K562 (cell line): ENCODE data around the gene PRSS57. TPM values are rescaled to one million over a fixed set of nuclear protein-coding genes. Genes with fewer than 3 reads are reported as not detected.
"Not testable (repeated sequence)": the region's sequence is repeated elsewhere in the genome, so short reads cannot be mapped to it uniquely, and the experiment has no call there.

ENCODE experiments used
- ATAC-seq: fragments of 200-7000 bp; cut with Tn5 transposase; 3 replicates; pipeline ENCODE4 v1.9.1; 2020; ENCODE audit warnings: moderate library complexity
- BruUV-seq: library from RNA; stranded (reverse); fragments of 400-500 nt; replicated peaks from 2 replicates; lab custom pipeline; 2021; lab: Mats Ljungman, UMichigan
- CTCF ChIA-PET: fragments of 300-600 bp; formaldehyde crosslinking; extraction: SDS; loops from one replicate; lab custom pipeline; 2021; ENCODE audit warnings: low intra/inter-chr PET ratio; lab: Yijun Ruan, JAX
- POLR2A ChIA-PET: fragments of 300-600, 350-650 bp; sonication (Branson Sonifier 250); formaldehyde crosslinking; extraction: SDS; loops from one replicate; lab custom pipeline; 2021; ENCODE audit warnings: antibody characterized with exemption, inconsistent platforms; lab: Yijun Ruan, JAX
- DNase-seq, 4 experiments: peaks; one replicate each; pipeline versions ENCODE4 v3.0.0 to v3.0.0-alpha.2; 2011 to 2018; ENCODE audit warnings: low spot score in 3 of 4, mixed read lengths in 3 of 4; ENCODE audit errors: extremely low read depth in 1 of 4
- FAIRE-seq: peaks from 2 replicates; lab custom pipeline; 2011; peaks lifted over from hg19 to GRCh38; lab: Jason Lieb, UNC
- H2AFZ ChIP-seq: 2 replicates; pipeline ENCODE4 v1.6.0; 2011; ENCODE audit warnings: low read depth, low read length, control low read depth, inconsistent platforms
- H3K27ac ChIP-seq: fragments of 200-600 bp; 3 replicates; pipeline ENCODE4 v1.8.0; 2011; ENCODE audit warnings: low read depth, mild to moderate bottlenecking, control low read depth, inconsistent platforms, low read length, moderate library complexity, mixed read lengths; ENCODE audit errors: extremely low read depth
- H3K27me3 ChIP-seq, 2 experiments: fragments of 300-600 bp in 1 of 2; 2 replicates in 1 of 2; 3 replicates in 1 of 2; pipeline versions ENCODE4 v1.6.0 to v1.8.0; 2011; ENCODE audit warnings: inconsistent platforms in 2 of 2, low read length in 2 of 2, mild to moderate bottlenecking in 1 of 2, mixed read lengths in 1 of 2, moderate library complexity in 1 of 2; ENCODE audit not compliant: control insufficient read depth in 2 of 2, insufficient read depth in 2 of 2
- H3K36me3 ChIP-seq: fragments of 300-600 bp; 3 replicates; pipeline ENCODE4 v1.8.0; 2011; ENCODE audit warnings: mild to moderate bottlenecking, low read length, inconsistent platforms; ENCODE audit not compliant: control insufficient read depth, insufficient read depth
- H3K4me1 ChIP-seq, 2 experiments: fragments of 200-600 bp in 1 of 2; replicated peaks in 1 of 2; 2 replicates in 1 of 2; 3 replicates in 1 of 2; pipeline versions ENCODE4 v1.5.1 to v1.8.0; 2011; ENCODE audit warnings: inconsistent platforms in 2 of 2, low read length in 2 of 2, mild to moderate bottlenecking in 1 of 2, mixed read lengths in 1 of 2, moderate library complexity in 1 of 2; ENCODE audit not compliant: control insufficient read depth in 2 of 2, insufficient read depth in 2 of 2
- H3K4me2 ChIP-seq: 2 replicates; pipeline ENCODE4 v1.6.1; 2011; ENCODE audit warnings: low read length, control low read depth, inconsistent platforms, mixed read lengths; ENCODE audit not compliant: insufficient read depth
- H3K4me3 ChIP-seq: fragments of 200-600 bp; sonication (generic), shearing (Covaris generic); 2 replicates; pipeline ENCODE4 v1.5.1; 2016; ENCODE audit warnings: control low read depth, inconsistent platforms
- H3K79me2 ChIP-seq: fragments of 200-600 bp; 3 replicates; pipeline ENCODE4 v1.8.0; 2011; ENCODE audit warnings: low read length, inconsistent platforms; ENCODE audit not compliant: control insufficient read depth, insufficient read depth
- H3K9ac ChIP-seq, 2 experiments: 2 replicates each; pipeline versions ENCODE4 v1.6.0 to v1.6.1; 2011; ENCODE audit warnings: low read depth in 2 of 2, low read length in 2 of 2, control low read depth in 1 of 2, inconsistent platforms in 1 of 2, mild to moderate bottlenecking in 1 of 2, mixed read lengths in 1 of 2; ENCODE audit not compliant: insufficient read depth in 1 of 2
- H3K9me1 ChIP-seq: one replicate; pipeline ENCODE4 v1.6.0; 2011; ENCODE audit warnings: inconsistent platforms, mild to moderate bottlenecking, low read length, moderate library complexity; ENCODE audit not compliant: control insufficient read depth, insufficient read depth
- H3K9me3 ChIP-seq: replicated peaks from 2 replicates; pipeline ENCODE4 v1.5.1; 2011; ENCODE audit warnings: low read depth, low read length, inconsistent platforms; ENCODE audit not compliant: control insufficient read depth, insufficient read depth
- H4K20me1 ChIP-seq: replicated peaks from 2 replicates; pipeline ENCODE4 v1.6.1; 2011; ENCODE audit warnings: low read length, inconsistent platforms, mixed read lengths; ENCODE audit not compliant: control insufficient read depth, insufficient read depth
- CBFA2T3 ChIP-seq: fragments of 450-650 bp; IDR thresholded peaks from 2 replicates; pipeline ENCODE4 v1.6.1; 2017
- CREM ChIP-seq: IDR thresholded peaks from 2 replicates; pipeline ENCODE4 v1.6.1; 2014; ENCODE audit warnings: antibody characterized with exemption, low read depth
- CTBP1 ChIP-seq: fragments of 450-650 bp; IDR thresholded peaks from 2 replicates; pipeline ENCODE4 v1.6.1; 2016; ENCODE audit warnings: borderline replicate concordance
- CXXC5 ChIP-seq: fragments of 250-450 bp; sonication (Bioruptor Pico); IDR thresholded peaks from 2 replicates; pipeline ENCODE4 v1.8.0; 2022; ENCODE audit warnings: inconsistent platforms, mild to moderate bottlenecking, moderate library complexity
- EP300 ChIP-seq: IDR thresholded peaks from 2 replicates; pipeline ENCODE4 v1.6.1; 2012; ENCODE audit warnings: low read length, improper control_type of control experiment
- FOXJ2 ChIP-seq: fragments of 200-800 bp; sonication (Bioruptor generic); IDR thresholded peaks from 2 replicates; pipeline ENCODE4 v1.6.1; 2016; ENCODE audit warnings: missing genetic modification characterization, missing compliant biosample characterization
- JUND ChIP-seq, 2 experiments: IDR thresholded peaks; 2 replicates in 1 of 2; 3 replicates in 1 of 2; pipeline ENCODE4 v1.6.1; 2011; ENCODE audit warnings: borderline replicate concordance in 2 of 2, low read depth in 2 of 2, low read length in 2 of 2, improper control_type of control experiment in 1 of 2, missing biosample characterization in 1 of 2, missing genetic modification characterization in 1 of 2, missing genetic modification reagents in 1 of 2
- L3MBTL2 ChIP-seq: fragments of 450-650 bp; IDR thresholded peaks from 2 replicates; pipeline ENCODE4 v1.6.1; 2016; ENCODE audit warnings: mild to moderate bottlenecking, moderate library complexity
- MAZ ChIP-seq, 2 experiments: fragments of 450-650 bp in 1 of 2; sonication (generic) in 1 of 2; formaldehyde crosslinking; IDR thresholded peaks in 1 of 2; conservative IDR thresholded peaks in 1 of 2; 2 replicates each; pipeline versions ENCODE4 v1.4.0 to v1.5.0; 2020; ENCODE audit warnings: mild to moderate bottlenecking in 1 of 2, missing genetic modification reagents in 1 of 2
- MTA3 ChIP-seq: fragments of 450-650 bp; formaldehyde crosslinking; IDR thresholded peaks from 2 replicates; pipeline ENCODE4 v1.6.1; 2017; ENCODE audit warnings: mild to moderate bottlenecking, borderline replicate concordance
- NBN ChIP-seq: fragments of 450-650 bp; IDR thresholded peaks from 2 replicates; pipeline ENCODE4 v1.6.1; 2016; ENCODE audit warnings: low read depth, mild to moderate bottlenecking
- RAD21 ChIP-seq, 2 experiments: fragments of 250-450 bp in 1 of 2; fragments of 450-650 bp in 1 of 2; sonication (Bioruptor Pico) in 1 of 2; formaldehyde crosslinking in 1 of 2; IDR thresholded peaks in 1 of 2; conservative IDR thresholded peaks in 1 of 2; 2 replicates each; pipeline versions ENCODE4 v1.4.0 to v1.8.0; 2020 to 2022; ENCODE audit warnings: mild to moderate bottlenecking in 2 of 2, moderate library complexity in 1 of 2
- SMARCA4 ChIP-seq: fragments of 450-650 bp; IDR thresholded peaks from 2 replicates; pipeline ENCODE4 v1.6.1; 2016
- SMARCE1 ChIP-seq: fragments of 450-650 bp; IDR thresholded peaks from 2 replicates; pipeline ENCODE4 v1.7.1; 2016; ENCODE audit warnings: mild to moderate bottlenecking
- SOX6 ChIP-seq: fragments of 450-650 bp; IDR thresholded peaks from 2 replicates; pipeline ENCODE4 v1.6.1; 2014; ENCODE audit warnings: mild to moderate bottlenecking
- TEAD1 ChIP-seq, 2 experiments: fragments of 450-650 bp in 1 of 2; sonication (generic) in 1 of 2; formaldehyde crosslinking; IDR thresholded peaks; 2 replicates each; pipeline versions ENCODE4 v1.4.0 to v1.8.0; 2020 to 2022; ENCODE audit warnings: mild to moderate bottlenecking in 2 of 2, missing genetic modification reagents in 1 of 2
- TEAD4 ChIP-seq, 2 experiments: sonication (generic) in 1 of 2; formaldehyde crosslinking in 1 of 2; IDR thresholded peaks; 2 replicates each; pipeline versions ENCODE4 v1.6.1 to v1.8.0; 2012 to 2022; ENCODE audit warnings: borderline replicate concordance in 1 of 2, inconsistent platforms in 1 of 2, low read length in 1 of 2, mild to moderate bottlenecking in 1 of 2, missing genetic modification reagents in 1 of 2
- ZEB2 ChIP-seq: fragments of 450-650 bp; IDR thresholded peaks from 2 replicates; pipeline ENCODE4 v1.6.1; 2016
- ZNF644 ChIP-seq: fragments of 200-800 bp; sonication (Bioruptor generic); IDR thresholded peaks from 2 replicates; pipeline ENCODE4 v1.6.1; 2016; ENCODE audit warnings: low read depth, missing genetic modification characterization, missing compliant biosample characterization
- WGBS: fragments of 100-300 bp; shearing (Covaris generic); methylation state at CpG from one replicate; pipeline ENCODE4 v1.1.6; 2016; ENCODE audit warnings: low coverage, mixed read lengths; ENCODE audit not compliant: insufficient coverage; ENCODE audit errors: missing lambda C conversion rate; 5-methylcytosine and 5-hydroxymethylcytosine counted together
- in situ Hi-C: fragments of 300-500 bp; cut with MboI; formaldehyde crosslinking; loops from 4 replicates; pipeline ENCODE4 v1.15.0; 2018; ENCODE audit warnings: inconsistent platforms, mixed read lengths
- intact Hi-C: fragments of 100-400 bp; cut with micrococcal nuclease; formaldehyde crosslinking; loops from 2 replicates; pipeline ENCODE4 v1.14.2; 2022
- polyA plus RNA-seq, 8 experiments: library from polyadenylated mRNA; depleted of rRNA in 4 of 8; stranded (reverse) in 5 of 8; unstranded in 3 of 8; fragments of >200 nt; fragmentation: Nextera tagmentation in 2 of 8; fragmentation: Illumina TruSeq in 1 of 8; extraction: Ambion mirVana in 2 of 8; extraction: Trizol in 1 of 8; gene quantifications; 2 replicates each; pipeline versions ENCODE4 v1.2.1 to v1.2.3, GENCODE V29; 2011 to 2014; ENCODE audit warnings: inconsistent platforms in 1 of 8, missing spikeins in 1 of 8
- total RNA-seq, 7 experiments: library from RNA; depleted of rRNA in 6 of 7; stranded (reverse); fragments of >200 nt in 6 of 7; fragmentation: Illumina TruSeq in 2 of 7; extraction: Trizol in 2 of 7; gene quantifications; 2 replicates each; pipeline versions ENCODE4 v1.2.1 to v1.2.3, GENCODE V29; 2011 to 2021; ENCODE audit warnings: low replicate concordance in 1 of 7
- TF ChIP-seq, protein P1 (sequence below): fragments of 250-450 bp; sonication (Bioruptor Pico); IDR thresholded peaks from 2 replicates; pipeline ENCODE4 v1.4.0; 2020; ENCODE audit warnings: mild to moderate bottlenecking

Gene PRSS57
- total and polyA plus RNA-seq, 9 of the 15 experiments (the other 6 are each of a cell fraction or from before 2014, with no cell fraction given) = 0.06 to 2.5 (median 1.3) TPM; not detected in 3

DNA sequence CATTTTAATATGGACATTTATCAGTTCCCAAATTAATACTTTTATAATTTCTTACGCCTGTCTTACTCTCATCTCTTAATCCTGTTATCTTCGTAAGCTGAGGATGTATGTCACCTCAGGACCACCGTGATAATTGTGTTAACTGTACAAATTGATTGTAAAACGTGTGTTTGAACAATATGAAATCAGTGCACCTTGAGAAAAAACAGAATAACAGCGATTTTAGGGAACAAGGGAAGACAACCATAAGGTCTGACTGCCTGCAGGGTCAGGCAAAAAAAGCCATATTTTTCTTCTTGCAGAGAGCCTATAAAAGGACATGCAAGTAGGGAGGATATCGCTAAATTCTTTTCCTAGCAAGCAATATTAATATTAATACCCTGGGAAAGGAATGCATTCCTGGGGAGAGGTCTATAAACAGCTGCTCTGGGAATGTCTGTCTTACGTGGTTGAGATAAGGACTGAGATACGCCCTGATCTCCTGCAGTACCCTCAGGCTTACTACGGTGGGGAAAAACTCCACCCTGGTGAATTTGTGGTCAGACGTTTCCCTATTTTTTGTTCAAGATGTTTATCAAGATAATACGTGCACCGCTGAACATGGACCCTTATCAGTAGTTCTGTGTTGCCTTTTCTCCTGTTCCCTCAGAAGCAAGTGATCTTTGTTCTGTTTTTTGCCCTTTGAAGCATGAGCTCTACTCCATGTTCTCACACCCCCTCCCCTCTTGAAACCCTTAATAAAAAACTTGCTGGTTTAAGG is 26.4 kb downstream of the PRSS57 start:
- in situ Hi-C loops = loop anchor here (5.0 kb wide), 1 partner anchor 63 kb away; no protein-coding TSS in a partner anchor
- peak overlapping the region; percentile 41; the same call in 1 of the 2 replicates for H3K4me2 ChIP-seq
- H3K36me3 ChIP-seq; H3K4me3 ChIP-seq; H3K9me1 ChIP-seq; H3K27me3 ChIP-seq; H3K27ac ChIP-seq; intact Hi-C loops; ATAC-seq; BruUV-seq; H4K20me1 ChIP-seq; CTCF ChIA-PET; H3K9ac ChIP-seq; H3K9me3 ChIP-seq; H3K79me2 ChIP-seq; TF ChIP-seq TEAD4 (CRISPR knock-in tag; IDR thresholded peaks at IDR 0.05; ENCODE audit: borderline replicate concordance): not testable (repeated sequence)
- peak overlapping the region; percentile 32; the same call in 1 of the 2 replicates for H2AFZ ChIP-seq
- H3K4me1 ChIP-seq = peaks cover 8 to 18% of the 10 kb centered on the region in 2 experiments; a peak in 4 of 5 replicates
- 16% methylated on average over 12 of the region's 12 CpGs for WGBS
- POLR2A ChIA-PET = interaction anchor here (1.0 to 1.5 kb wide), 4 partner anchors 9 to 61 kb away, joined by 3 to 8 read pairs (median 6); partner anchors contain the start of gene POLRMT
- FAIRE-seq = peak; percentile 55
- DNase-seq = peak in 2 of 4 experiments; percentile 18 to 48
- TF ChIP-seq L3MBTL2 (0 out of 2 replicates have a peak, but pooled peaks have one; percentile 33), EP300 (peak; percentile 19; the same call in 1 of the 2 replicates), MAZ (CRISPR knock-in tag; conservative IDR thresholded peaks at IDR 0.05 in 1 of 2, IDR thresholded peaks at IDR 0.05 in 1 of 2) (peak in 1 of 2 experiments; percentile 15; a peak in 1 of 4 replicates), SMARCA4 (peak; percentile 52; the same call in 1 of the 2 replicates), SOX6 (peak; percentile 84; the same call in 1 of the 2 replicates), JUND (IDR thresholded peaks at IDR 0.05; ENCODE audit: borderline replicate concordance, low read depth, low read length) (0 out of 2 replicates have a peak, but pooled peaks have one; percentile 19), JUND (tag; IDR thresholded peaks at IDR 0.05; ENCODE audit: borderline replicate concordance, low read depth, low read length) (0 out of 3 replicates have a peak, but pooled peaks have one; percentile 19), TEAD4 (IDR thresholded peaks at IDR 0.05; ENCODE audit: low read length) (peak; percentile 63; the same call in 1 of the 2 replicates), SMARCE1 (peak; percentile 90; the same call in 1 of the 2 replicates), ZEB2 (peak; percentile 50; the same call in 1 of the 2 replicates), RAD21 (CRISPR knock-in tag; conservative IDR thresholded peaks at IDR 0.05 in 1 of 2, IDR thresholded peaks at IDR 0.05 in 1 of 2) (0 out of 4 replicates have a peak, but pooled peaks of 1 of the 2 experiments have one; percentile 12), TEAD1 (CRISPR knock-in tag; IDR thresholded peaks at IDR 0.05) (peak in 1 of 2 experiments; percentile 75; a peak in 2 of 4 replicates), CTBP1 (peak; percentile 54; the same call in 1 of the 2 replicates), NBN (peak; percentile 56; the same call in 1 of the 2 replicates), FOXJ2 (tag) (peak; percentile 60; the same call in 1 of the 2 replicates), CBFA2T3 (peak; percentile 53; the same call in 1 of the 2 replicates), CREM (peak; percentile 27; the same call in 1 of the 2 replicates), CXXC5 (CRISPR knock-in tag) (peak; percentile 61), ZNF644 (tag) (0 out of 2 replicates have a peak, but pooled peaks have one; percentile 50), MTA3 (peak; percentile 38; the same call in 1 of the 2 replicates)
- TF ChIP-seq, protein P1, sequence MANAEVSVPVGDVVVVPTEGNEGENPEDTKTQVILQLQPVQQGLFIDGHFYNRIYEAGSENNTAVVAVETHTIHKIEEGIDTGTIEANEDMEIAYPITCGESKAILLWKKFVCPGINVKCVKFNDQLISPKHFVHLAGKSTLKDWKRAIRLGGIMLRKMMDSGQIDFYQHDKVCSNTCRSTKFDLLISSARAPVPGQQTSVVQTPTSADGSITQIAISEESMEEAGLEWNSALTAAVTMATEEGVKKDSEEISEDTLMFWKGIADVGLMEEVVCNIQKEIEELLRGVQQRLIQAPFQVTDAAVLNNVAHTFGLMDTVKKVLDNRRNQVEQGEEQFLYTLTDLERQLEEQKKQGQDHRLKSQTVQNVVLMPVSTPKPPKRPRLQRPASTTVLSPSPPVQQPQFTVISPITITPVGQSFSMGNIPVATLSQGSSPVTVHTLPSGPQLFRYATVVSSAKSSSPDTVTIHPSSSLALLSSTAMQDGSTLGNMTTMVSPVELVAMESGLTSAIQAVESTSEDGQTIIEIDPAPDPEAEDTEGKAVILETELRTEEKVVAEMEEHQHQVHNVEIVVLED (CRISPR knock-in tag) = 0 out of 2 replicates have a peak, but pooled peaks have one; percentile 22
